GM15510 (cell line): ENCODE measurements around the gene BICDL1.

Experiments used
- POLR2A ChIP-seq: IDR thresholded peaks from 3 replicates; pipeline ENCODE4 v1.6.1; 2011; ENCODE audit warnings: borderline replicate concordance; ENCODE audit not compliant: insufficient read length; ENCODE audit errors: extremely low read depth

Gene BICDL1

GRCh38 chr12:120116792-120117651 lies 128.0 kb downstream of the BICDL1 start:
- peak; percentile 83 for TF ChIP-seq POLR2A

GRCh38 chr12:120117961-120118320 lies 128.9 kb downstream of the BICDL1 start:
- no peak for TF ChIP-seq POLR2A

GRCh38 chr12:120118321-120119061 lies 129.5 kb downstream of the BICDL1 start:
- TF ChIP-seq POLR2A: no peak

GRCh38 chr12:120119271-120119973 lies 130.4 kb downstream of the BICDL1 start:
- TF ChIP-seq POLR2A: no peak

- peak; percentile 18 for TF ChIP-seq POLR2A
Observed at GRCh38 chr12:120121343-120121742, 132.3 kb downstream of the BICDL1 start.

- TF ChIP-seq POLR2A: no peak
Observed at GRCh38 chr12:120121766-120122293, 132.8 kb downstream of the BICDL1 start.

- TF ChIP-seq POLR2A: no peak
Observed at GRCh38 chr12:120125029-120125428, 136.0 kb downstream of the BICDL1 start.

GRCh38 chr12:120125792-120126634 lies 137.0 kb downstream of the BICDL1 start:
- no peak for TF ChIP-seq POLR2A

- no peak for TF ChIP-seq POLR2A
Observed at GRCh38 chr12:120126635-120127005, 137.6 kb downstream of the BICDL1 start.

- TF ChIP-seq POLR2A: no peak
Observed at GRCh38 chr12:120130011-120130410, 141.0 kb downstream of the BICDL1 start.

- TF ChIP-seq POLR2A: no peak
Observed at GRCh38 chr12:120131116-120131515, 142.1 kb downstream of the BICDL1 start.

- TF ChIP-seq POLR2A: no peak
Observed at GRCh38 chr12:120132054-120132836, 143.2 kb downstream of the BICDL1 start.

- peak; percentile 40 for TF ChIP-seq POLR2A
Observed at GRCh38 chr12:120132863-120133385, 143.9 kb downstream of the BICDL1 start.
